ENCODE measurements around the gene ANKRD60.

Gene ANKRD60

GRCh38 chr20:58210398-58210747, 18.1 kb downstream of the ANKRD60 start:
- Histone ChIP-seq H3K36me3 (ENCODE audit: insufficient read depth, low read length) (no peaks in the 10 kb centered on the region), H3K27me3 (ENCODE audit: insufficient read depth, low read length, poor library complexity) (peaks cover 10% of the 10 kb centered on the region), H2AFZ (ENCODE audit: low read depth, low read length) (no peak overlapping the region), H3K4me3 (ENCODE audit: low read depth in 1 of 2, low read length in 2 of 2) (no peak overlapping the region), H3K4me1 (ENCODE audit: insufficient read depth, low read length) (no peaks in the 10 kb centered on the region), H3K9me3 (ENCODE audit: insufficient read depth, low read length, severe bottlenecking) (no peaks in the 10 kb centered on the region), H3K27ac (ENCODE audit: low read length) (no peak overlapping the region), H4K20me1 (ENCODE audit: insufficient read depth, low read length) (no peaks in the 10 kb centered on the region), H3K4me2 (ENCODE audit: insufficient read depth, low read length) (no peak overlapping the region), H3K79me2 (ENCODE audit: insufficient read depth, low read length) (no peaks in the 10 kb centered on the region), H3K9ac (ENCODE audit: low read depth, low read length) (no peak overlapping the region)
- DNase-seq: no peak
- ATAC-seq (ENCODE audit: insufficient read depth, low read depth): no peak
- no peak for TF ChIP-seq EZH2 (IDR thresholded peaks at IDR 0.05; ENCODE audit: borderline replicate concordance, low read depth, low read length, severe bottlenecking)
- no peak for TF ChIP-seq CTCF (IDR thresholded peaks at IDR 0.05; ENCODE audit: borderline replicate concordance, extremely low read depth, low read length, poor library complexity, severe bottlenecking)

GRCh38 chr20:58209652-58210397, 18.6 kb downstream of the ANKRD60 start:
- no peaks in the 10 kb centered on the region for H4K20me1 ChIP-seq (ENCODE audit: insufficient read depth, low read length)
- TF ChIP-seq EZH2 (IDR thresholded peaks at IDR 0.05; ENCODE audit: borderline replicate concordance, low read depth, low read length, severe bottlenecking): peak; percentile 57
- peak; percentile 100 for TF ChIP-seq CTCF (IDR thresholded peaks at IDR 0.05; ENCODE audit: borderline replicate concordance, extremely low read depth, low read length, poor library complexity, severe bottlenecking)
- H3K27ac ChIP-seq (ENCODE audit: low read length): no peak overlapping the region
- H3K4me2 ChIP-seq (ENCODE audit: insufficient read depth, low read length): 0 out of 2 replicates have a peak overlapping the region, but pooled peaks have one; percentile 4
- H3K79me2 ChIP-seq (ENCODE audit: insufficient read depth, low read length): no peaks in the 10 kb centered on the region
- H3K4me1 ChIP-seq (ENCODE audit: insufficient read depth, low read length): no peaks in the 10 kb centered on the region
- H3K9me3 ChIP-seq (ENCODE audit: insufficient read depth, low read length, severe bottlenecking): no peaks in the 10 kb centered on the region
- H3K36me3 ChIP-seq (ENCODE audit: insufficient read depth, low read length): no peaks in the 10 kb centered on the region
- H3K9ac ChIP-seq (ENCODE audit: low read depth, low read length): no peak overlapping the region
- no peak overlapping the region for H2AFZ ChIP-seq (ENCODE audit: low read depth, low read length)
- no peak overlapping the region for H3K4me3 ChIP-seq (ENCODE audit: low read depth in 1 of 2, low read length in 2 of 2)
- peaks cover 10% of the 10 kb centered on the region for H3K27me3 ChIP-seq (ENCODE audit: insufficient read depth, low read length, poor library complexity)
- DNase-seq: peak; percentile 82
- peak; percentile 95 for ATAC-seq (ENCODE audit: insufficient read depth, low read depth)

GRCh38 chr20:58208944-58209343, 19.5 kb downstream of the ANKRD60 start:
- Histone ChIP-seq H3K27ac (ENCODE audit: low read length) (no peak overlapping the region), H4K20me1 (ENCODE audit: insufficient read depth, low read length) (no peaks in the 10 kb centered on the region), H3K4me1 (ENCODE audit: insufficient read depth, low read length) (no peaks in the 10 kb centered on the region), H3K27me3 (ENCODE audit: insufficient read depth, low read length, poor library complexity) (peaks cover 10% of the 10 kb centered on the region), H3K4me2 (ENCODE audit: insufficient read depth, low read length) (no peak overlapping the region), H3K79me2 (ENCODE audit: insufficient read depth, low read length) (no peaks in the 10 kb centered on the region), H3K9ac (ENCODE audit: low read depth, low read length) (no peak overlapping the region), H3K36me3 (ENCODE audit: insufficient read depth, low read length) (no peaks in the 10 kb centered on the region), H3K4me3 (ENCODE audit: low read depth in 1 of 2, low read length in 2 of 2) (no peak overlapping the region), H3K9me3 (ENCODE audit: insufficient read depth, low read length, severe bottlenecking) (no peaks in the 10 kb centered on the region), H2AFZ (ENCODE audit: low read depth, low read length) (no peak overlapping the region)
- DNase-seq (no peak), ATAC-seq (ENCODE audit: insufficient read depth, low read depth) (no peak)
- no peak for TF ChIP-seq EZH2 (IDR thresholded peaks at IDR 0.05; ENCODE audit: borderline replicate concordance, low read depth, low read length, severe bottlenecking)
- TF ChIP-seq CTCF (IDR thresholded peaks at IDR 0.05; ENCODE audit: borderline replicate concordance, extremely low read depth, low read length, poor library complexity, severe bottlenecking): no peak
